ENCODE results near the gene MACF1. TPM values are rescaled to one million over a fixed set of nuclear protein-coding genes. Genes with fewer than 3 reads are reported as not detected.
"Not testable (repeated sequence)": the region's sequence is repeated elsewhere in the genome, so short reads cannot be mapped to it uniquely, and the experiment has no call there.

MACF1 gene
- total RNA-seq, 1 donor from 2014 or later = 657 TPM

- H3K4me1 Mint-ChIP-seq (ENCODE audit: low read depth, unreplicated experiment); H3K36me3 Mint-ChIP-seq (ENCODE audit: unreplicated experiment); H3K4me3 Mint-ChIP-seq (ENCODE audit: unreplicated experiment); DNase-seq; H3K27ac Mint-ChIP-seq (ENCODE audit: unreplicated experiment); H3K9me3 Mint-ChIP-seq (ENCODE audit: unreplicated experiment); H3K27me3 Mint-ChIP-seq (ENCODE audit: unreplicated experiment): not testable (repeated sequence)
Observed at GRCh38 chr1:39516841-39517240, 312.3 kb downstream of the MACF1 start.

DNA sequence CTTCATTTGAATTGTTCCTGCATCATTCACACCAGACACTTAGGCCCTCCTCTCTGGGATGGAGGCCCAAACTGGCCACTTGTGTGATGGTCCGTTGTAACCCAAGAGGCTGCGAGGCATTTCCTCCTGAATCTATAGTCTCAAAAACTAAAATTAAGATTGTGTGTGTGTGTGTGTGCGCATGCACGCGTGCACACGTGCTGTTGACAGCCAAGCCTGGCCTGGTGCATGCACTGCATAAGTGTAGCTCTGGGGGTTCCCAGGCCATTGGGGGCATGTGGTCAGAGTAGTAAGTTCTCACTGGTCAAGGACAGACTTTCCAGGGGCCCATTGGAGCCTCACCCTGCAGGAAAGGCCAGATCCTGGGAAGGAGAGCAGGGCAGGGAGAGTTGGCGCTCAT lies 313.4 kb downstream of the MACF1 start:
- H3K36me3 Mint-ChIP-seq (ENCODE audit: unreplicated experiment); H3K4me3 Mint-ChIP-seq (ENCODE audit: unreplicated experiment); H3K27me3 Mint-ChIP-seq (ENCODE audit: unreplicated experiment); DNase-seq; H3K27ac Mint-ChIP-seq (ENCODE audit: unreplicated experiment); H3K4me1 Mint-ChIP-seq (ENCODE audit: low read depth, unreplicated experiment); H3K9me3 Mint-ChIP-seq (ENCODE audit: unreplicated experiment): not testable (repeated sequence)

DNA sequence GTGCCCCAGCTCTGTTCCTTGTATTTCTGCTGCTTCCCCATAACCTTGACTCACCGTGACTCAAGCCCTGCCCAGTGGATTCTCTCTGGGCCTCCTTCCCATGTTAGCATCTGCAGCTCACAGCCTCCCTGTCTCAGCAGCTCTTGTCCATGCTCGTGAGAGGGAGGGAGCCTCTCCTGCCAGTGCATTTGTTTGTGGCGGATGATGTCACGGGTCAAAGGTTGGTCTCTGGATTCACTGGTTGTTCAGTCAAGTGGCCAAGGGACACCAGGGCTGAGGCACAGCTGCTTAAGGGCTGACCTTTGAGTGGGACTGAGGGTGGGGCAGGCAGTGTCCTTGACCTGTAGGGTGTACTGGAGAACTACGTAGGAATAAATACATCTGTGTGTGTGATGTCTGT lies 314.9 kb downstream of the MACF1 start:
- H3K36me3 Mint-ChIP-seq (ENCODE audit: unreplicated experiment); H3K27me3 Mint-ChIP-seq (ENCODE audit: unreplicated experiment); H3K4me3 Mint-ChIP-seq (ENCODE audit: unreplicated experiment); H3K9me3 Mint-ChIP-seq (ENCODE audit: unreplicated experiment); H3K27ac Mint-ChIP-seq (ENCODE audit: unreplicated experiment); DNase-seq; H3K4me1 Mint-ChIP-seq (ENCODE audit: low read depth, unreplicated experiment): not testable (repeated sequence)

- DNase-seq; H3K27ac Mint-ChIP-seq (ENCODE audit: unreplicated experiment); H3K27me3 Mint-ChIP-seq (ENCODE audit: unreplicated experiment); H3K4me1 Mint-ChIP-seq (ENCODE audit: low read depth, unreplicated experiment); H3K36me3 Mint-ChIP-seq (ENCODE audit: unreplicated experiment); H3K9me3 Mint-ChIP-seq (ENCODE audit: unreplicated experiment); H3K4me3 Mint-ChIP-seq (ENCODE audit: unreplicated experiment): not testable (repeated sequence)
Observed at GRCh38 chr1:39522221-39522620, 317.7 kb downstream of the MACF1 start.

DNA sequence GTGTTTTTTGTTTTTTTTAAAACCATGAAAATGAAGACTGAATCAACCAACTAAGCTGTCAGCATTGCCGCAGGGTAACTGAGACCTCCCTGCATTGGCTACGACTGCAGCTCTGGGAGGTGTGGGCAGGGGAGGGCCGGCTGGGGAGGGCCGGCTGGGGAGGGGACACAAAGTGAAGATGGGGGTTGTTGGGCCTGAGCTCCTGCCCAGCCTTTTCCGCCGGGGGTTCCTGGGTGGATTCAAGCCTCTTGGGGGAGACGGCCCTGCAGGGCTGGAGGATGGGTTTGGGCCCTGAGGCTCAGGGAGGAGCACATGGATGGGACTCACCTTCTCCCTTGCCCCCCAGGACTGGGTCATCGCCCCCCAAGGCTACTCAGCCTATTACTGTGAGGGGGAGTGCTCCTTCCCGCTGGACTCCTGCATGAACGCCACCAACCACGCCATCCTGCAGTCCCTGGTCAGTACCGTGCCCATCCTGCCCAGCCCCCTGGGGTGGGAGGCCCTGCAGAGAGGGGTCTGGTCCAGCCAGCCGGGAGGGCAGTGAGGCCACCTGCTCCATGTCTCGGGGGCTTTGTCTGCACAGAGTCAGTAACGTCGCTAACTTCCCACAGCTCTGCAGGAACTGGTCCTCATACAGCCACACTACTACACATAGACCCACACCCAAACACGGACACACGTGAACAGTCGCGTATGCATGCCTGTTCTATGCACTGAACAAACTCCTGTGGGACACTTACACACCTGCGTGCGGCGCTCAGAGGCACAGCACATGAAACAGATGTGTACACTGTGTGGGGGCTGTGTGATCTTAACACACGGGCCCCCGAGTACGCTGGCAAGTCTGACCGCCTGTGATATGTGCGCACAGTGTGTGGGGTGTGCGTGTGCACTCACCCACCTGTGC lies 318.4 kb downstream of the MACF1 start:
- Mint-ChIP-seq H3K4me1 (ENCODE audit: low read depth, unreplicated experiment) (peaks cover 6% of the 10 kb centered on the region), H3K27me3 (ENCODE audit: unreplicated experiment) (peaks cover 3% of the 10 kb centered on the region), H3K27ac (ENCODE audit: unreplicated experiment) (no peak overlapping the region), H3K4me3 (ENCODE audit: unreplicated experiment) (no peak overlapping the region), H3K9me3 (ENCODE audit: unreplicated experiment) (peaks cover 3% of the 10 kb centered on the region), H3K36me3 (ENCODE audit: unreplicated experiment) (no peaks in the 10 kb centered on the region)
- DNase-seq = no peak
- TF ChIP-seq, protein P1, sequence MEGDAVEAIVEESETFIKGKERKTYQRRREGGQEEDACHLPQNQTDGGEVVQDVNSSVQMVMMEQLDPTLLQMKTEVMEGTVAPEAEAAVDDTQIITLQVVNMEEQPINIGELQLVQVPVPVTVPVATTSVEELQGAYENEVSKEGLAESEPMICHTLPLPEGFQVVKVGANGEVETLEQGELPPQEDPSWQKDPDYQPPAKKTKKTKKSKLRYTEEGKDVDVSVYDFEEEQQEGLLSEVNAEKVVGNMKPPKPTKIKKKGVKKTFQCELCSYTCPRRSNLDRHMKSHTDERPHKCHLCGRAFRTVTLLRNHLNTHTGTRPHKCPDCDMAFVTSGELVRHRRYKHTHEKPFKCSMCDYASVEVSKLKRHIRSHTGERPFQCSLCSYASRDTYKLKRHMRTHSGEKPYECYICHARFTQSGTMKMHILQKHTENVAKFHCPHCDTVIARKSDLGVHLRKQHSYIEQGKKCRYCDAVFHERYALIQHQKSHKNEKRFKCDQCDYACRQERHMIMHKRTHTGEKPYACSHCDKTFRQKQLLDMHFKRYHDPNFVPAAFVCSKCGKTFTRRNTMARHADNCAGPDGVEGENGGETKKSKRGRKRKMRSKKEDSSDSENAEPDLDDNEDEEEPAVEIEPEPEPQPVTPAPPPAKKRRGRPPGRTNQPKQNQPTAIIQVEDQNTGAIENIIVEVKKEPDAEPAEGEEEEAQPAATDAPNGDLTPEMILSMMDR (IDR thresholded peaks at IDR 0.05; ENCODE audit: partially characterized antibody, unreplicated experiment) = no peak

DNA sequence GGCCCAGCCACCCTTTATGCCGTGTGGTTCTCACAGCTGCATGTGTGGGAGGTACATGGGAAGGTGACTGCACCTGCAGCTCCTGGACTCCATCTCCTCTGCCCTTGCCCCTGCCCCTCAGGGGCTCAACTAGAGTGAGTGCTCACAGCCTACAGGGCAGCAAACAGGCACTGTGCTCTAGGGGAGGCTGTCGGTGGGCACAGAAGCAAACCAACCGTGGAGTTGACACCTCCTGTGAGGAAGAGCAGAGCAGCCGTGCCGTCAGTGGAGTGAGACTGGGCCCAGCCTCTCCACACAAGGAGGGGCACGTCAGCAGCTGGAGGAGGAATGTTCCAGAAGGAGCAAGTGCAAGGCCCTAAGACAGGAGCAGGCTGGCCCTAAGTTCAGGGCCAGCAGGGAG lies 319.7 kb downstream of the MACF1 start:
- no peak overlapping the region for H3K27ac Mint-ChIP-seq (ENCODE audit: unreplicated experiment)
- peaks cover 3% of the 10 kb centered on the region for H3K27me3 Mint-ChIP-seq (ENCODE audit: unreplicated experiment)
- peaks cover 6% of the 10 kb centered on the region for H3K4me1 Mint-ChIP-seq (ENCODE audit: low read depth, unreplicated experiment)
- TF ChIP-seq, protein P1 (IDR thresholded peaks at IDR 0.05; ENCODE audit: partially characterized antibody, unreplicated experiment) = no peak
- H3K4me3 Mint-ChIP-seq (ENCODE audit: unreplicated experiment) = no peak overlapping the region
- H3K36me3 Mint-ChIP-seq (ENCODE audit: unreplicated experiment) = no peaks in the 10 kb centered on the region
- DNase-seq = no peak
- peaks cover 3% of the 10 kb centered on the region for H3K9me3 Mint-ChIP-seq (ENCODE audit: unreplicated experiment)

DNA sequence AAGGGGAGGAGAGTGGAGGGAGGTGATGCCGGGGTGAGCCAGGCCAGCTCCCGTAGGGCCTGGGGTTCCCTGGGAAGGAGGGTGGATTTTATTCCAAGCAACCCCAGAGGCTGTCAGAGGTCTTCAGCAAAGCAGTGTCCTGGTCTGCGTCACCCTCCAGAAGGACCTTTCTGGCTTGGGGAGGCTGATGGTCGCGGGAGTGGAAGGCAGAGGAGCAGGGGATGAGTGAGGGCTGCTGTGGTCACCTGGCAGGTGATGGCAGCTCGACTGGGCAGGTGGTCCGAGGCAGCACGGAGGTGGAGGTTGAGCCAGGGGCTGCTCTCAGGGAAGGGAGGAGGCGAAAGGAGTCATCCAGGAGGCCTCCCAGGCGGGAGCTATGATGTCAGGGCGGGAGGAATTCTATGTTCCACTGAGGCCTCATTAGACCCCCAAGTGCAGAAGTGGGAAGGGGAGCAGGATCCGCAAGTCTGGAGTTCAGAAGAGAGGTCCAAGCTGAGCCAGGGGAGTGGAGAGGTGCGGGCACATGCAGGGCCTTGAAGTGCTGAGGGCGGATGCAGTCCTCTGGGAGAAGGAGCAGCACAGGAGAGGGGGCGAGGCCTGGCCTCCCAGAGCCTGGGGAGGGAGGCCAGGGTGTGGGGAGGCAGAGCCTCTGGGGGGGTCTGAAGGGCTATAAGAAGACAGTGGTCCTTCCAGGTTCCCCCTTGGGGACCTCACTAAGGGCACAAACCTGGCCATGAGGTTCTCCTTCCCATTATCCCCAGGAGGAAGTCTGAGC lies 320.3 kb downstream of the MACF1 start:
- H3K9me3 Mint-ChIP-seq (ENCODE audit: unreplicated experiment) = peaks cover 3% of the 10 kb centered on the region
- TF ChIP-seq, protein P1 (IDR thresholded peaks at IDR 0.05; ENCODE audit: partially characterized antibody, unreplicated experiment) = no peak
- no peaks in the 10 kb centered on the region for H3K36me3 Mint-ChIP-seq (ENCODE audit: unreplicated experiment)
- H3K27ac Mint-ChIP-seq (ENCODE audit: unreplicated experiment) = no peak overlapping the region
- no peak overlapping the region for H3K4me3 Mint-ChIP-seq (ENCODE audit: unreplicated experiment)
- H3K4me1 Mint-ChIP-seq (ENCODE audit: low read depth, unreplicated experiment) = peaks cover 4% of the 10 kb centered on the region
- DNase-seq = no peak
- H3K27me3 Mint-ChIP-seq (ENCODE audit: unreplicated experiment) = peaks cover 3% of the 10 kb centered on the region
